IMR-90 (cell line): ENCODE data around the gene MTMR3.

ENCODE experiments used
- CHD1 ChIP-seq: IDR thresholded peaks from 2 replicates; pipeline ENCODE4 v1.6.1; 2012; ENCODE audit warnings: low read depth, low read length, improper control_type of control experiment
- CTCF ChIP-seq: conservative IDR thresholded peaks from 2 replicates; pipeline ENCODE4 v1.5.1; 2012; ENCODE audit warnings: mild to moderate bottlenecking, low read depth, low read length, improper control_type of control experiment
- MAFK ChIP-seq: IDR thresholded peaks from 2 replicates; pipeline ENCODE4 v1.6.1; 2012; ENCODE audit warnings: low read depth, low read length, improper control_type of control experiment
- POLR2A ChIP-seq: IDR thresholded peaks from 2 replicates; pipeline ENCODE4 v1.6.1; 2012; ENCODE audit warnings: mild to moderate bottlenecking, low read depth, low read length
- RAD21 ChIP-seq: IDR thresholded peaks from 2 replicates; pipeline ENCODE4 v1.6.1; 2012; ENCODE audit warnings: low read length, improper control_type of control experiment
- RFX5 ChIP-seq: IDR thresholded peaks from 2 replicates; pipeline ENCODE4 v1.8.0; 2012; ENCODE audit warnings: low read depth, mild to moderate bottlenecking, low read length, moderate library complexity

GRCh38 chr22:29926057-29926456 is 43.1 kb downstream of the MTMR3 start:
- no peak for TF ChIP-seq CTCF
- no peak for TF ChIP-seq MAFK
- TF ChIP-seq POLR2A = no peak
- no peak for TF ChIP-seq RAD21
- no peak for TF ChIP-seq CHD1
- no peak for TF ChIP-seq RFX5
